GM19023 (cell line): ENCODE results near the gene CHD6.

Source experiments
- ATAC-seq: cut with Tn5 transposase; IDR thresholded peaks from one replicate; pipeline ENCODE4 v1.9.1; 2021; ENCODE audit warnings: mild to moderate bottlenecking, moderate library complexity; ENCODE audit not compliant: unreplicated experiment

The CHD6 gene

GRCh38 chr20:41358717-41359116 lies 259.5 kb downstream of the CHD6 start:
- no peak for ATAC-seq

GRCh38 chr20:41358230-41358629 lies 259.9 kb downstream of the CHD6 start:
- no peak for ATAC-seq

GRCh38 chr20:41357424-41358163 lies 260.6 kb downstream of the CHD6 start:
- no peak for ATAC-seq

GRCh38 chr20:41356951-41357350 lies 261.2 kb downstream of the CHD6 start:
- no peak for ATAC-seq

- no peak for ATAC-seq
Measured at GRCh38 chr20:41355598-41356203, 262.5 kb downstream of the CHD6 start.

- ATAC-seq: no peak
Measured at GRCh38 chr20:41355192-41355591, 263.0 kb downstream of the CHD6 start.

- ATAC-seq: no peak
Measured at GRCh38 chr20:41353530-41353929, 264.6 kb downstream of the CHD6 start.

GRCh38 chr20:41352666-41353065 lies 265.5 kb downstream of the CHD6 start:
- ATAC-seq: no peak

- ATAC-seq: no peak
Measured at GRCh38 chr20:41352106-41352505, 266.1 kb downstream of the CHD6 start.
